ENCODE results near the gene NDUFB10. TPM values are rescaled to one million over a fixed set of nuclear protein-coding genes. Genes with fewer than 3 reads are reported as not detected.

The NDUFB10 gene
- total RNA-seq, 1 donor from 2014 or later, result 96.9 TPM

DNA sequence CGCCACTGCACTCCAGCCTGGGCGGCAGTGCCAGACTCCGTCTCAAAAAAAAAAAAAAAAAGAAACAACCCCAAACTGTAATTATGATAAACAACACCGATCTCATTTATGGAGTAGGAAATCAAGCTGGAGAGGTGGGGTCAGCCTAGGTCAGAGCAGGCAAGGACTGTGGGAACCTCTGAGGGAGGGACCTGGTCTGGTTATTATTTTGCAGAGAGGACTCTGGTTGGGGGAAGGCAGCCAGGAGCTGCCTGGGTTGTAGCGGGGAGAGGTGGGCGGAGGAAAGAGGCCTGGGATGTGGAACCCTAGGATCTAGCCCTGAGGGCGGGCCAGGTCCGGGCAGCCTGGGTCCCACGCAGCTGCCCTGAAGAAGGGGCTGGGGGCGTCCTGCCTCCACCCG, 30.2 kb upstream of the NDUFB10 start:
- TF ChIP-seq, protein P1, sequence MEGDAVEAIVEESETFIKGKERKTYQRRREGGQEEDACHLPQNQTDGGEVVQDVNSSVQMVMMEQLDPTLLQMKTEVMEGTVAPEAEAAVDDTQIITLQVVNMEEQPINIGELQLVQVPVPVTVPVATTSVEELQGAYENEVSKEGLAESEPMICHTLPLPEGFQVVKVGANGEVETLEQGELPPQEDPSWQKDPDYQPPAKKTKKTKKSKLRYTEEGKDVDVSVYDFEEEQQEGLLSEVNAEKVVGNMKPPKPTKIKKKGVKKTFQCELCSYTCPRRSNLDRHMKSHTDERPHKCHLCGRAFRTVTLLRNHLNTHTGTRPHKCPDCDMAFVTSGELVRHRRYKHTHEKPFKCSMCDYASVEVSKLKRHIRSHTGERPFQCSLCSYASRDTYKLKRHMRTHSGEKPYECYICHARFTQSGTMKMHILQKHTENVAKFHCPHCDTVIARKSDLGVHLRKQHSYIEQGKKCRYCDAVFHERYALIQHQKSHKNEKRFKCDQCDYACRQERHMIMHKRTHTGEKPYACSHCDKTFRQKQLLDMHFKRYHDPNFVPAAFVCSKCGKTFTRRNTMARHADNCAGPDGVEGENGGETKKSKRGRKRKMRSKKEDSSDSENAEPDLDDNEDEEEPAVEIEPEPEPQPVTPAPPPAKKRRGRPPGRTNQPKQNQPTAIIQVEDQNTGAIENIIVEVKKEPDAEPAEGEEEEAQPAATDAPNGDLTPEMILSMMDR (IDR thresholded peaks at IDR 0.05; ENCODE audit: unreplicated experiment), result no peak
- Mint-ChIP-seq H3K27me3 (peaks cover 26% of the 10 kb centered on the region), H3K9me3 (ENCODE audit: low read depth) (no peaks in the 10 kb centered on the region), H3K27ac (no peak overlapping the region), H3K4me1 (ENCODE audit: low read depth) (peaks cover 2% of the 10 kb centered on the region), H3K4me3 (ENCODE audit: low read depth) (peak overlapping the region; percentile 68), H3K36me3 (ENCODE audit: insufficient read depth) (peaks cover 1% of the 10 kb centered on the region)
- DNase-seq (ENCODE audit: low spot score, unreplicated experiment), result no peak

DNA sequence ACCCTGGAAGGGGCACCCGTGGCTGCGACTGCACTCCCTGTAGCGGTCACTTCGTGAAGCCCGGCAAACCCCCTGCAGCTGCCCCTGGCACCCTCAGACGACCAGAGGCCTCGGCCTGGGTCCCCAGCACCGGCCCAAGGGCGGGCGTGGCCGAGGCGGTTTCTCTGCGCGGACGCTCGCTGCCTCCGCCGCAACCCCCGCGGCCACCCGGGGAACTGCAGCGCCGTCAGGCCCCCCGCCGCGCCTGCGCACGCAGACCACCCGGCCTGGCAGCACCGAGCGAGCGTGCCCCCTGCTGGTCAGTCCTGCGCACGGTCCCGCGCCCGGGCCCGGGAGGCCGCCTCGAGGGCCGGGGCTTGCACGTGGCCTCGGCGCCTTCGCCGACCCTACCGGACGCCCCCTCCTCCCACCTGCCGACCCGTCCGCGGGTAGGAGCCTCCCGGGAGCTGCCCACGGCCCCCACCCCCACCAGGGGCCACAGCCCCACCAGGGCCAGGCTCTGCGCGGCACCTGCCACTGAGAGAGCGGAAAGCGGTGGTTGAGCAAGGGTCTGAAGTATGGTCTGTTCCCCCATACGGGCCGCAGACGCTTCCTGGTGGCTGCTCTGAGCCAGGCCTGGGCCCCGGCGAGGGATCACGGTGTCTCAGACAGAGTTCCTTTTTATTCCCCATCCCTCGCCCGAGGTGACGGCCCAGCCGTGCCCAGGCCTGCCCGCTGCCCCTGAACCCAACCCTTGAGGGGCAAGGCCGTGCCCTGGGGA, 29.6 kb upstream of the NDUFB10 start:
- no peaks in the 10 kb centered on the region for H3K9me3 Mint-ChIP-seq (ENCODE audit: low read depth)
- no peak overlapping the region for H3K27ac Mint-ChIP-seq
- DNase-seq (ENCODE audit: low spot score, unreplicated experiment), result peak; percentile 96
- H3K4me3 Mint-ChIP-seq (ENCODE audit: low read depth), result peak overlapping the region; percentile 55
- TF ChIP-seq, protein P1 (IDR thresholded peaks at IDR 0.05; ENCODE audit: unreplicated experiment), result peak; percentile 93
- H3K36me3 Mint-ChIP-seq (ENCODE audit: insufficient read depth), result peaks cover 1% of the 10 kb centered on the region
- peaks cover 20% of the 10 kb centered on the region for H3K27me3 Mint-ChIP-seq
- peaks cover 2% of the 10 kb centered on the region for H3K4me1 Mint-ChIP-seq (ENCODE audit: low read depth)

GRCh38 chr16:1930338-1930720, 29.0 kb upstream of the NDUFB10 start:
- no peak for DNase-seq (ENCODE audit: low spot score, unreplicated experiment)
- no peaks in the 10 kb centered on the region for H3K9me3 Mint-ChIP-seq (ENCODE audit: low read depth)
- no peak overlapping the region for H3K27ac Mint-ChIP-seq
- H3K4me1 Mint-ChIP-seq (ENCODE audit: low read depth), result peaks cover 2% of the 10 kb centered on the region
- TF ChIP-seq, protein P1 (IDR thresholded peaks at IDR 0.05; ENCODE audit: unreplicated experiment), result no peak
- peaks cover 1% of the 10 kb centered on the region for H3K36me3 Mint-ChIP-seq (ENCODE audit: insufficient read depth)
- no peak overlapping the region for H3K4me3 Mint-ChIP-seq (ENCODE audit: low read depth)
- peaks cover 18% of the 10 kb centered on the region for H3K27me3 Mint-ChIP-seq

DNA sequence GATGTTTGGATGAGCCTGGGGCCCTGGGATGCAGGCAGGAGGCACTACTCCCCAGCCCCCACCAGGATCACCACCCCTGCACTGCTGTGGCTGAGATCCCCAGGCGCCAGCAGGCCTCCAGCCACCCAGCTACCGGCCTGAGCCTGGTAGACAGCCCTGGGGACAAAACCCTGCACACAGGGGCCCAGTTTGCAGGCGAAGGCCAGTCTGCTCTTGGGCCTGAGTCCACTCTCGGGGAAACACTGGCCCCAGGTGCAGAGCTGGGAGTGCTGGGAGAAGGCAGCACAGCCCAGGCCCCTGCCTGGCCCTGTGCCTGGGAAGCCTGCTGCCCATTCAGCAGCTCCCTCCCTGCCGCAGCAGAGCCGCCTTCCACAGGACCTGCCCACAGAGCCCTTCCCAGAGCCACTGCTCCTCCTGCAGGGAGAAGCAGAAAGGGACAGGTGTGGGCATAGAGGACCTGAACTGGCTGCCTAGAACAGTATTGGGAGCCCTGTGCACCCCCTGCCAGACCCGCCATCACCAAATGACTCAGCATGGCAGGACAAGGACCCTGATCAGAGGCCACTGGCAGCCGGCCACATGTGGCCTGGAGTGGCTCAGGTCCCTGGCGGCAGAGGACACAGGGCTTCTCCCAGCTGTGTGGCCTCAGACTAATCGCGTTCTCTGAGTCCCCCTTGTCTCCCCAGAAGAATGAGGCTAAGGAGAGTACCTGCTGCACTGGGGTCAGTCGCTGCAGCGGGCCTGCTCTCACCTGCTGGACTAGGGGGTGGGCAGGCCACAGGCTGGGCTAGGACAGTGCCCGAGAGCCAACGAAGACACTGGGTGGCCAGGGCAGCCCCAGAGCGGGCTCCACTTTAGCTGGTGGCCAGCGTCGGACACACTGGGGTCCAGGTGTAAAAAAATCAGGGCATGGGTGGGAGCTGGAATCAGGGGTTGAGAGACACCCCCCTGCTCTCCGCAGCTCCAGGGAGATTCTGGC, 27.0 kb upstream of the NDUFB10 start:
- Mint-ChIP-seq H3K4me3 (ENCODE audit: low read depth) (no peak overlapping the region), H3K27ac (no peak overlapping the region), H3K27me3 (peaks cover 18% of the 10 kb centered on the region), H3K4me1 (ENCODE audit: low read depth) (peaks cover 2% of the 10 kb centered on the region), H3K9me3 (ENCODE audit: low read depth) (no peaks in the 10 kb centered on the region), H3K36me3 (ENCODE audit: insufficient read depth) (peaks cover 2% of the 10 kb centered on the region)
- TF ChIP-seq, protein P1 (IDR thresholded peaks at IDR 0.05; ENCODE audit: unreplicated experiment), result peak; percentile 19
- no peak for DNase-seq (ENCODE audit: low spot score, unreplicated experiment)

DNA sequence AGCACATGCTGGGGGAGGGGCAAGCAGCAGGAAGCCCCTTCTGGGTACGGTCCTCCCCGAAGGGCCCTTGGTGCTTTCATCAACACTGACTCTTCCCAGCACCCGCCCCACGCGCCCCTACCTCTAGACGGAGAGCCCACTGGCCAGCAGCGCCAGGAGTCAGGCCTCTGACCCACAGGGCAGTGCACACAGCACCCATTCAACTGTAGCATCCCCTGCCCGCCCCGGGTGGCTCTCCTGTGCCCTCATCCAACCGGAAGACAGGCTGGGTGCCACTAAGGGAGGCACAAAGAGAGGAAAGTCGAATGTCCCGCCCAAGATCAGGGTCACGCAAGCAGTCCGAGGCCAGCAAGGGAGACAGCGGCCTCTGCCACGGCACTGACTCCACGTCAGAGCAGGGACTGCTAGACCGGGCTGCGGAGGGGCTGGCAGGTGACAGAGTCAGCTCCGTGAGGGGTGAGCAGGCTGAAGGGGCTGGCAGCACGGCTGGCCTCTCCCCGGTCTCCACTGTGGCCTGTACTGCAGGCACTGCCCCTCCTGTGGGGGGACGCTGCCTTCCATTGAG, 26.2 kb upstream of the NDUFB10 start:
- H3K27ac Mint-ChIP-seq, result no peak overlapping the region
- H3K36me3 Mint-ChIP-seq (ENCODE audit: insufficient read depth), result peaks cover 2% of the 10 kb centered on the region
- H3K4me3 Mint-ChIP-seq (ENCODE audit: low read depth), result no peak overlapping the region
- TF ChIP-seq, protein P1 (IDR thresholded peaks at IDR 0.05; ENCODE audit: unreplicated experiment), result no peak
- no peak for DNase-seq (ENCODE audit: low spot score, unreplicated experiment)
- peaks cover 16% of the 10 kb centered on the region for H3K27me3 Mint-ChIP-seq
- no peaks in the 10 kb centered on the region for H3K9me3 Mint-ChIP-seq (ENCODE audit: low read depth)
- H3K4me1 Mint-ChIP-seq (ENCODE audit: low read depth), result peaks cover 2% of the 10 kb centered on the region

Data from progenitor cell of endocrine pancreas (in vitro differentiated cells).